ENCODE results near the gene AJAP1. TPM values are rescaled to one million over a fixed set of nuclear protein-coding genes. Genes with fewer than 3 reads are reported as not detected.

Gene AJAP1
- total and polyA plus RNA-seq, 2 experiments from 2014 or later = not detected

DNA sequence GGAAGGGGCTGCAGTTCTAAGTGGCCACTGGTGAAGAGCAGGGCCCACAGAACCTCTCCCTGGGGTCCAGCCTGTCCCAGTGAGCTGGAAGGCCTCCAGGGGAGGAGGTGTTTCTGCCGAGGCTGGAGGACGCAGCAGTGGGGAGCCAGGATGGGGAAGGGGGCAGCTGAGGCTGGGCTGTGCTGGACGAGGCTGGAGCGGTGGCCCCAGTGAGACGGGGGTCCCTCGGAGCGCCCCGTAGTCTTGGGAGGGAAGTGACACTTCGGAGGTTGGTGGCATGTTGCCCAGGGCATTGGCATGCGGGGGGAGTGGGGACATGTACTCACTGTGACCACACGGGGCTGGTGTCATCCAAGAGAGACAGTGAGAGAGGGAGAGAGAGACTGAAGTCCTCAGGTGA is 33.5 kb downstream of the AJAP1 start:
- Mint-ChIP-seq H3K36me3 (ENCODE audit: low read depth) (no peaks in the 10 kb centered on the region), H3K4me3 (no peak overlapping the region), H3K4me1 (peaks cover 23% of the 10 kb centered on the region), H3K9me3 (no peaks in the 10 kb centered on the region), H3K27ac (no peak overlapping the region), H3K27me3 (ENCODE audit: insufficient read depth, low read depth, poor library complexity) (peaks cover 7% of the 10 kb centered on the region)
- Histone ChIP-seq H3K4me3 (no peak overlapping the region), H3K4me1 (ENCODE audit: insufficient read depth) (no peaks in the 10 kb centered on the region), H3K27ac (ENCODE audit: low read depth) (no peak overlapping the region), H3K27me3 (ENCODE audit: insufficient read depth) (no peaks in the 10 kb centered on the region), H3K79me2 (replicated peaks; ENCODE audit: insufficient read depth) (no peaks in the 10 kb centered on the region), H4K20me1 (replicated peaks; ENCODE audit: insufficient read depth) (no peaks in the 10 kb centered on the region), H2AFZ (no peak overlapping the region), H3K36me3 (ENCODE audit: insufficient read depth) (no peaks in the 10 kb centered on the region; the same call in 1 of the 2 replicates), H3K4me2 (no peak overlapping the region), H3K9me2 (ENCODE audit: insufficient read depth) (no peaks in the 10 kb centered on the region), H3F3A (replicated peaks; ENCODE audit: low read depth) (no peaks in the 10 kb centered on the region)
- TF ChIP-seq, protein P1, sequence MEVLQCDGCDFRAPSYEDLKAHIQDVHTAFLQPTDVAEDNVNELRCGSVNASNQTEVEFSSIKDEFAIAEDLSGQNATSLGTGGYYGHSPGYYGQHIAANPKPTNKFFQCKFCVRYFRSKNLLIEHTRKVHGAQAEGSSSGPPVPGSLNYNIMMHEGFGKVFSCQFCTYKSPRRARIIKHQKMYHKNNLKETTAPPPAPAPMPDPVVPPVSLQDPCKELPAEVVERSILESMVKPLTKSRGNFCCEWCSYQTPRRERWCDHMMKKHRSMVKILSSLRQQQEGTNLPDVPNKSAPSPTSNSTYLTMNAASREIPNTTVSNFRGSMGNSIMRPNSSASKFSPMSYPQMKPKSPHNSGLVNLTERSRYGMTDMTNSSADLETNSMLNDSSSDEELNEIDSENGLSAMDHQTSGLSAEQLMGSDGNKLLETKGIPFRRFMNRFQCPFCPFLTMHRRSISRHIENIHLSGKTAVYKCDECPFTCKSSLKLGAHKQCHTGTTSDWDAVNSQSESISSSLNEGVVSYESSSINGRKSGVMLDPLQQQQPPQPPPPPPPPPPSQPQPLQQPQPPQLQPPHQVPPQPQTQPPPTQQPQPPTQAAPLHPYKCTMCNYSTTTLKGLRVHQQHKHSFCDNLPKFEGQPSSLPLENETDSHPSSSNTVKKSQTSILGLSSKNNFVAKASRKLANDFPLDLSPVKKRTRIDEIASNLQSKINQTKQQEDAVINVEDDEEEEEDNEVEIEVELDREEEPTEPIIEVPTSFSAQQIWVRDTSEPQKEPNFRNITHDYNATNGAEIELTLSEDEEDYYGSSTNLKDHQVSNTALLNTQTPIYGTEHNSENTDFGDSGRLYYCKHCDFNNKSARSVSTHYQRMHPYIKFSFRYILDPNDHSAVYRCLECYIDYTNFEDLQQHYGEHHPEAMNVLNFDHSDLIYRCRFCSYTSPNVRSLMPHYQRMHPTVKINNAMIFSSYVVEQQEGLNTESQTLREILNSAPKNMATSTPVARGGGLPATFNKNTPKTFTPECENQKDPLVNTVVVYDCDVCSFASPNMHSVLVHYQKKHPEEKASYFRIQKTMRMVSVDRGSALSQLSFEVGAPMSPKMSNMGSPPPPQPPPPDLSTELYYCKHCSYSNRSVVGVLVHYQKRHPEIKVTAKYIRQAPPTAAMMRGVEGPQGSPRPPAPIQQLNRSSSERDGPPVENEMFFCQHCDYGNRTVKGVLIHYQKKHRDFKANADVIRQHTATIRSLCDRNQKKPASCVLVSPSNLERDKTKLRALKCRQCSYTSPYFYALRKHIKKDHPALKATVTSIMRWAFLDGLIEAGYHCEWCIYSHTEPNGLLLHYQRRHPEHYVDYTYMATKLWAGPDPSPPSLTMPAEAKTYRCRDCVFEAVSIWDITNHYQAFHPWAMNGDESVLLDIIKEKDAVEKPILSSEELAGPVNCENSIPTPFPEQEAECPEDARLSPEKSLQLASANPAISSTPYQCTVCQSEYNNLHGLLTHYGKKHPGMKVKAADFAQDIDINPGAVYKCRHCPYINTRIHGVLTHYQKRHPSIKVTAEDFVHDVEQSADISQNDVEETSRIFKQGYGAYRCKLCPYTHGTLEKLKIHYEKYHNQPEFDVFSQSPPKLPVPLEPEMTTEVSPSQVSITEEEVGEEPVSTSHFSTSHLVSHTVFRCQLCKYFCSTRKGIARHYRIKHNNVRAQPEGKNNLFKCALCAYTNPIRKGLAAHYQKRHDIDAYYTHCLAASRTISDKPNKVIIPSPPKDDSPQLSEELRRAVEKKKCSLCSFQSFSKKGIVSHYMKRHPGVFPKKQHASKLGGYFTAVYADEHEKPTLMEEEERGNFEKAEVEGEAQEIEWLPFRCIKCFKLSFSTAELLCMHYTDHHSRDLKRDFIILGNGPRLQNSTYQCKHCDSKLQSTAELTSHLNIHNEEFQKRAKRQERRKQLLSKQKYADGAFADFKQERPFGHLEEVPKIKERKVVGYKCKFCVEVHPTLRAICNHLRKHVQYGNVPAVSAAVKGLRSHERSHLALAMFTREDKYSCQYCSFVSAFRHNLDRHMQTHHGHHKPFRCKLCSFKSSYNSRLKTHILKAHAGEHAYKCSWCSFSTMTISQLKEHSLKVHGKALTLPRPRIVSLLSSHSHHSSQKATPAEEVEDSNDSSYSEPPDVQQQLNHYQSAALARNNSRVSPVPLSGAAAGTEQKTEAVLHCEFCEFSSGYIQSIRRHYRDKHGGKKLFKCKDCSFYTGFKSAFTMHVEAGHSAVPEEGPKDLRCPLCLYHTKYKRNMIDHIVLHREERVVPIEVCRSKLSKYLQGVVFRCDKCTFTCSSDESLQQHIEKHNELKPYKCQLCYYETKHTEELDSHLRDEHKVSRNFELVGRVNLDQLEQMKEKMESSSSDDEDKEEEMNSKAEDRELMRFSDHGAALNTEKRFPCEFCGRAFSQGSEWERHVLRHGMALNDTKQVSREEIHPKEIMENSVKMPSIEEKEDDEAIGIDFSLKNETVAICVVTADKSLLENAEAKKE (CRISPR knock-in tag; IDR thresholded peaks at IDR 0.05) = no peak
- TF ChIP-seq EZH2phosphoT487 (IDR thresholded peaks at IDR 0.05; ENCODE audit: unreplicated experiment) (no peak), STAT1 (IDR thresholded peaks at IDR 0.05; ENCODE audit: unreplicated experiment) (no peak), CREB1 (CRISPR knock-in tag; IDR thresholded peaks at IDR 0.05; ENCODE audit: low read depth) (no peak), NANOG (IDR thresholded peaks at IDR 0.05; ENCODE audit: borderline replicate concordance) (no peak), ZNF331 (CRISPR knock-in tag; IDR thresholded peaks at IDR 0.05; ENCODE audit: low read depth) (no peak), ZNF114 (CRISPR knock-in tag; IDR thresholded peaks at IDR 0.05) (no peak), POLR2AphosphoS5 (IDR thresholded peaks at IDR 0.05; ENCODE audit: low read depth) (no peak), JUNB (IDR thresholded peaks at IDR 0.05; ENCODE audit: unreplicated experiment) (no peak), EZH2 (IDR thresholded peaks at IDR 0.05; ENCODE audit: low read depth, unreplicated experiment) (no peak)
- TF ChIP-seq, protein P2, sequence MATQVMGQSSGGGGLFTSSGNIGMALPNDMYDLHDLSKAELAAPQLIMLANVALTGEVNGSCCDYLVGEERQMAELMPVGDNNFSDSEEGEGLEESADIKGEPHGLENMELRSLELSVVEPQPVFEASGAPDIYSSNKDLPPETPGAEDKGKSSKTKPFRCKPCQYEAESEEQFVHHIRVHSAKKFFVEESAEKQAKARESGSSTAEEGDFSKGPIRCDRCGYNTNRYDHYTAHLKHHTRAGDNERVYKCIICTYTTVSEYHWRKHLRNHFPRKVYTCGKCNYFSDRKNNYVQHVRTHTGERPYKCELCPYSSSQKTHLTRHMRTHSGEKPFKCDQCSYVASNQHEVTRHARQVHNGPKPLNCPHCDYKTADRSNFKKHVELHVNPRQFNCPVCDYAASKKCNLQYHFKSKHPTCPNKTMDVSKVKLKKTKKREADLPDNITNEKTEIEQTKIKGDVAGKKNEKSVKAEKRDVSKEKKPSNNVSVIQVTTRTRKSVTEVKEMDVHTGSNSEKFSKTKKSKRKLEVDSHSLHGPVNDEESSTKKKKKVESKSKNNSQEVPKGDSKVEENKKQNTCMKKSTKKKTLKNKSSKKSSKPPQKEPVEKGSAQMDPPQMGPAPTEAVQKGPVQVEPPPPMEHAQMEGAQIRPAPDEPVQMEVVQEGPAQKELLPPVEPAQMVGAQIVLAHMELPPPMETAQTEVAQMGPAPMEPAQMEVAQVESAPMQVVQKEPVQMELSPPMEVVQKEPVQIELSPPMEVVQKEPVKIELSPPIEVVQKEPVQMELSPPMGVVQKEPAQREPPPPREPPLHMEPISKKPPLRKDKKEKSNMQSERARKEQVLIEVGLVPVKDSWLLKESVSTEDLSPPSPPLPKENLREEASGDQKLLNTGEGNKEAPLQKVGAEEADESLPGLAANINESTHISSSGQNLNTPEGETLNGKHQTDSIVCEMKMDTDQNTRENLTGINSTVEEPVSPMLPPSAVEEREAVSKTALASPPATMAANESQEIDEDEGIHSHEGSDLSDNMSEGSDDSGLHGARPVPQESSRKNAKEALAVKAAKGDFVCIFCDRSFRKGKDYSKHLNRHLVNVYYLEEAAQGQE (IDR thresholded peaks at IDR 0.05; ENCODE audit: unreplicated experiment) = no peak
- TF ChIP-seq, protein P3, sequence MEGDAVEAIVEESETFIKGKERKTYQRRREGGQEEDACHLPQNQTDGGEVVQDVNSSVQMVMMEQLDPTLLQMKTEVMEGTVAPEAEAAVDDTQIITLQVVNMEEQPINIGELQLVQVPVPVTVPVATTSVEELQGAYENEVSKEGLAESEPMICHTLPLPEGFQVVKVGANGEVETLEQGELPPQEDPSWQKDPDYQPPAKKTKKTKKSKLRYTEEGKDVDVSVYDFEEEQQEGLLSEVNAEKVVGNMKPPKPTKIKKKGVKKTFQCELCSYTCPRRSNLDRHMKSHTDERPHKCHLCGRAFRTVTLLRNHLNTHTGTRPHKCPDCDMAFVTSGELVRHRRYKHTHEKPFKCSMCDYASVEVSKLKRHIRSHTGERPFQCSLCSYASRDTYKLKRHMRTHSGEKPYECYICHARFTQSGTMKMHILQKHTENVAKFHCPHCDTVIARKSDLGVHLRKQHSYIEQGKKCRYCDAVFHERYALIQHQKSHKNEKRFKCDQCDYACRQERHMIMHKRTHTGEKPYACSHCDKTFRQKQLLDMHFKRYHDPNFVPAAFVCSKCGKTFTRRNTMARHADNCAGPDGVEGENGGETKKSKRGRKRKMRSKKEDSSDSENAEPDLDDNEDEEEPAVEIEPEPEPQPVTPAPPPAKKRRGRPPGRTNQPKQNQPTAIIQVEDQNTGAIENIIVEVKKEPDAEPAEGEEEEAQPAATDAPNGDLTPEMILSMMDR (conservative IDR thresholded peaks at IDR 0.05; ENCODE audit: low read depth in 2 of 2) = no peak
- TF ChIP-seq, protein P4, sequence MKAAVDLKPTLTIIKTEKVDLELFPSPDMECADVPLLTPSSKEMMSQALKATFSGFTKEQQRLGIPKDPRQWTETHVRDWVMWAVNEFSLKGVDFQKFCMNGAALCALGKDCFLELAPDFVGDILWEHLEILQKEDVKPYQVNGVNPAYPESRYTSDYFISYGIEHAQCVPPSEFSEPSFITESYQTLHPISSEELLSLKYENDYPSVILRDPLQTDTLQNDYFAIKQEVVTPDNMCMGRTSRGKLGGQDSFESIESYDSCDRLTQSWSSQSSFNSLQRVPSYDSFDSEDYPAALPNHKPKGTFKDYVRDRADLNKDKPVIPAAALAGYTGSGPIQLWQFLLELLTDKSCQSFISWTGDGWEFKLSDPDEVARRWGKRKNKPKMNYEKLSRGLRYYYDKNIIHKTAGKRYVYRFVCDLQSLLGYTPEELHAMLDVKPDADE (IDR thresholded peaks at IDR 0.05) = no peak
- DNase-seq (ENCODE audit: low spot score) = no peak
- ATAC-seq = no peak

Measured in GM23338 (cell line).